ENCODE results near the gene EPS15. TPM values are rescaled to one million over a fixed set of nuclear protein-coding genes. Genes with fewer than 3 reads are reported as not detected.

The EPS15 gene
- total and polyA plus RNA-seq, 9 of the 15 experiments (the other 6 are each of a cell fraction or from before 2014, with no cell fraction given) = 23.1 to 69.0 (median 41.7) TPM

- TF ChIP-seq ZNF398 (CRISPR knock-in tag; IDR thresholded peaks at IDR 0.05) = no peak
- no peak for TF ChIP-seq ATF7 (IDR thresholded peaks at IDR 0.05)
- no peak for TF ChIP-seq ZNF518B (CRISPR knock-in tag; IDR thresholded peaks at IDR 0.05)
- no peak for TF ChIP-seq RBM22 (IDR thresholded peaks at IDR 0.05; ENCODE audit: low read depth, low read length, poor library complexity, severe bottlenecking)
- no peak for TF ChIP-seq SMAD2 (IDR thresholded peaks at IDR 0.05; ENCODE audit: low read depth, low read length)
- no peak for TF ChIP-seq TEAD1 (CRISPR knock-in tag; IDR thresholded peaks at IDR 0.05)
- no peak for TF ChIP-seq C11orf30 (IDR thresholded peaks at IDR 0.05; ENCODE audit: low read depth)
Observed at GRCh38 chr1:51553911-51554310, 34.8 kb upstream of the EPS15 start (continued).

Data from K562 (cell line).